GM18873 (cell line): ENCODE measurements around the gene VASH1.

Experiments
- ATAC-seq: cut with Tn5 transposase; IDR thresholded peaks from one replicate; pipeline ENCODE4 v1.9.1; 2021; ENCODE audit warnings: mild to moderate bottlenecking, moderate library complexity, moderate number of reproducible peaks; ENCODE audit not compliant: unreplicated experiment, low FRiP score

Gene VASH1

GRCh38 chr14:76770521-76771436, 9.5 kb downstream of the VASH1 start:
- ATAC-seq = no peak

- no peak for ATAC-seq
These were observed 10.2 kb downstream of the VASH1 start for GRCh38 chr14:76771437-76771980.

DNA sequence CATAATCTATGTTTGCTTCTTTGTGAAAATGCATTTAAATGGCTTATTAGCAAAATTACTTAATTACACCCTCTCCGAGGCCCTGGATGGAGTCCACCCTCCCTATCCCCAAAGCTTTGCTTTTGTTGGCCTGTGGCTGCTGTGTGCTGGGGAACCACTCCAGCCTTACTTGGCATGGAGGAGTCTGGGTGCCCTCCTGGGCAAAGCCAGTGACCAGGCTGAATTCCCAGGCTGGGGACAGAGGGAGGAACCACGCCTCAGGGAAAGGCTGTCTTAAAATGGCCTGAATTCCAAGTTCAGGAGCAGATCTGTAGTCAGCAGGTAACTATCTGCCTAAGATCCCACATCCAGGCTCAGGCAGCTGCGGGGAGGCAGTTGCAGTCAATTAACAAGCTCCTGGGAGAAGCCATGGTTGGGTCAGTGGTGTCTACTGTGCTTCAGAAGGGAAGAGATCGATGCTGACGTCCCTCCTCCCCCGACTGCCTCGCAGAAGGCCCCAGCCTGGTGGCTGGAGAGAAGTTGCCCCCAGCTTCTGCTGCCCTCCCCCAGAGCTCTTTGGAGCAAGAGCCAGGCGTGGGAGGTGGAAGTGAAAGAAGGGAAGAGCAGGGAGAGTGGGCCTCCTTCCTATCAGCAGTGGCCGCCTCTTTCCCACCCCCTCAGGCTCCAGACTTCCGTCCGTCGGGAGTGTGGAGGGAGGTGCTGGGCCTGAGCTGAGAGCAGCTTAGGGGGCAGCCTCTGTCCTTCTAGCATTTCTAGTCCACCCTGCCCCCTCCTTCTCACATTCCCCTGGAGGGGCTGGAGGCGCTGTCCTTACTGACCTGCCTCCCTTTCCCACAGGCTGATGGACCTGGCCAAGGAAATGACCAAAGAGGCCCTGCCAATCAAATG, 11.3 kb downstream of the VASH1 start:
- ATAC-seq = no peak

- no peak for ATAC-seq
These were observed 12.1 kb downstream of the VASH1 start for GRCh38 chr14:76773188-76773885.

GRCh38 chr14:76773956-76774820, 12.9 kb downstream of the VASH1 start:
- ATAC-seq = no peak

DNA sequence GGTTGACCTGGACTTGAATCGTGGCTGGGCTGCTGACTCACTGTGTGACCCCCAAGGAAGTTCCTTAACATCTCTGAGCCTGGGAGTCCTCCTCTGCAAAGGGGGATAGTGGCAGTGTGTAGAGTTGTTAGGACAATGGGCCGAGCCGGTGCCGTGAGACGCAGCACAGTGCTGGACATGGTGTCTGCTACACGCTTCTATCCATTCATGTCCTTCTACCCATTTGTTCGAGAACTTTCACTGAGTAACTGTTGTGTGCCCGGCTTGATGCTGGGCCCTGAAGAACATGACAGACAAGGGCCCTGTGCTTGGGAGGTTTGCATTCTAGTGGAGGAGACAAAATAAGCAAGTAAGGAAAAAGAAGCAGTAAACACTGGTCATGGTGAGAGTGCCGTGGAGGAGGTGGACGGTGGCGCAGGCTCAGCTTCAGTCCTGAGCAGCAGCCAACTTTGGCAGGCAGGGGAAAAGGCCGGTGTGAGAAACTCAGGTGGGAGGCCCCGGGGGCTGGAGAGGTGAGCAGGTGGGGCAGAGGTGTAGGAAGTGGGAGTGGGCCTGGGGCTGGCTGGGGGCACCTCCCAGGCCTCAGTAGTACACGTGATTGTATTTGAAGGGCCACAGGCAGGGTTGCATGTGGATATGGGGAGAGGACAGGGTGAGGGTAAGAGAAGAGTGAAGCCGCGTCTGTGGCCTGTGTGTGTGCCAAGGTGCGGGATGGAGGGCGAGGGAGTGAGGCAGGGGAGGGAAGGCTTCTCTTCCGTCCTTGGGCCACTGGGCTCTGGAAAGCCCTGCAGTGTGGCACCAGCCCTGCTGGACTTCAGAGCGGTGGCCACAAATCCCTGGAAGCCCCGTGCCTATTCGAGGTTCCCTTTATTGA, 13.8 kb downstream of the VASH1 start:
- no peak for ATAC-seq

GRCh38 chr14:76775695-76776427, 14.6 kb downstream of the VASH1 start:
- ATAC-seq = no peak

DNA sequence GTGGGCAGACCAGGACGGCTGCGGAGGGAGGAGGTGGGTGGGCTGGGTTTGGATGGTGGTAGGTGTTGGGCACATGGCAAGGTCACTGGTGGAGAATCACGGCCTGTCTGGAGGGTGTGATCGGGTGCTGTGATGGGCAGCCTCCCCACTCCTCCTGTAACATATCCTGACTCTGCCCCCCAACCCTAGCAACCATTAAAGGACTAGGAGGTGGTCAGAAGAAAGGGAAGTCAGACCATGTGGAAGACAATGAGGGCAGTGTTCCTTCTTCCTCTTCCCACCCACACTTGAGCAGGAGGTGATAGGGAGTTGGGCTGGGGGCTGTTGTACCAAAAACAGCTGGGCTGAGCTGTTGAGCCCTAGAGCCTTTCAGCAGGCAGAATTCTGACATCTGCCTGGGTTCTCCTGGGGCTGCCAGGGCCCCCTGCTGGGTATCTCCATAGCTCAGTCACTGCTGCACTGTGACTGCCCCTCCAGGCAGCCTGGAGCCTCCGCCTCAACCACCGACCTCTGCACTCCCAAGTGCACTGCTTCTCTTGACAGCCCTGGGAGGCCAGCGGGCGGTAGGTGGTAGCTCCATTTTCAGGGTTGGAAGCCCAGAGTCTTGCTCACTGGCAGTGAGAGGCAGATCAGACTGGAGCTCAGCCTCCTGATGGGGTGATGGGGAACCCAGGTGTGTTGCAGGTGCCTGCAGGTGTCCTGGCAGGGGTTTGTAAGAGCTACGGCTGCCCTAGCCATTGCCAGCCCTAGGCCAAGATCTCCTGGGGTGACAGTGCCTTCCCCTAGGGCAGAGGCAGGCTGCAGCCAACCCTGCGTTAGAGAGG, 15.4 kb downstream of the VASH1 start:
- no peak for ATAC-seq

DNA sequence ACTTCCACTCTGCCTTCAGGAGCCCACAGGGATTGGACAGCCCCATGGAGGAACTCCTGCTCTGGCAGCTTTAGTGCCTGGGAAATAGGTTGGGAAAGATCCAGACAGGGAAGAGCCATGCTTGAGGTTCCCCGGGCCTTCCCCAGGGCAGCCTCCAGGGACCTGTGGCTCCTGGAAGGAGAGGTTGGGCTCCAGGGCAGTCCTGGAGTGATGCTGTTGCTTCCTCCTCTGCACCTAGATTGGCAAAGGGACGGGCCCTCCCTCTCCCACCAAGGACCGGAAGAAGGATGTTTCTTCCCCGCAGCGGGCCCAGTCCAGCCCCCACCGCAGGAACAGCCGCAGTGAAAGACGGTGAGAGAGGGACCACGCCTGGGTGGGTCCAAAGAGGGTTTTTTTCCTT, 16.5 kb downstream of the VASH1 start:
- no peak for ATAC-seq

DNA sequence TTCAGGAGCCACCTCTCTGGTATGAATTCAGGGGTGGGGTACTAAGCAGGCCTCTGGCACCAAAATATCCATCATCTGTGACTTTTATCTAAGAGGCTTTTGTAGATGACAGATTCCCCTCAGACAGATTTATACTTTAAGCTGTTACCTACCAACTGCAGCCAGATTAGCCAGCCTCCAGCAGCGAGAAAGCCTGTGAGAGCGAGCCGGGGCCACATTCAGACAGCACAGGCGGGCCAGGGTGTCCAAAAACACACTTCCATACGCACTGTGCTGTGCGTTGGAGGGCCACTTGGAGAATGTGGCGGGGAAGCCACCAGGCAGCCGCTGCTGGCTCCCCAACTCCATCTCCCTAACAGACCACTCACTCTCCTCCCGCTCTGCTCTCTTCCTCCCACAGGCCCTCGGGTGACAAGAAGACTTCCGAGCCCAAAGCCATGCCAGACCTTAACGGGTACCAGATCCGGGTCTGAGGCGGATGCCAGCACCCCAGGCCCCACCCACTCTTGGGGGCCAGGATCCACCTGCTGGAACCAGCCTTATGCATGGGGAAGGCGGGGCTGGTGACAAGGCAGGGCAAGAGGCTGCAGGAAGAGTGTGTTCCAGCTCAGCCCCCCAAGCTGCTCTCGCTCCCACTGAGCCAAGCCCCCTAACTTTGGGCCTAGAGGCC, 17.4 kb downstream of the VASH1 start:
- ATAC-seq = no peak

- no peak for ATAC-seq
These were observed 18.2 kb downstream of the VASH1 start for GRCh38 chr14:76779221-76780057.

DNA sequence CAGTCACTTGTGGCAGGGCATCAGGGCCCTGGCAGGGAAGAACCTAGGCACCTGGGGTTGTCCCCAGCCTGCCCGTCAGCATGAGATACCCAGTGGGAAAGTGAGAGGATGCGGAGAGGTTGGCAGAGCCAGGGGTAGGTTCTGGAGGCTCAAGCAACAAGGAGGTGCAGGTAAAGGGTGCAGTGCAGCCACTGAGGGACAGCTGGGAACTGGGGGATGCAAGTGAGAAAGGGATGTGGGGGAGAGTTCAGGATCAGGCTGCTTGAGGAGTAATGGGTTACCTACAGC, 18.7 kb downstream of the VASH1 start:
- ATAC-seq = no peak

DNA sequence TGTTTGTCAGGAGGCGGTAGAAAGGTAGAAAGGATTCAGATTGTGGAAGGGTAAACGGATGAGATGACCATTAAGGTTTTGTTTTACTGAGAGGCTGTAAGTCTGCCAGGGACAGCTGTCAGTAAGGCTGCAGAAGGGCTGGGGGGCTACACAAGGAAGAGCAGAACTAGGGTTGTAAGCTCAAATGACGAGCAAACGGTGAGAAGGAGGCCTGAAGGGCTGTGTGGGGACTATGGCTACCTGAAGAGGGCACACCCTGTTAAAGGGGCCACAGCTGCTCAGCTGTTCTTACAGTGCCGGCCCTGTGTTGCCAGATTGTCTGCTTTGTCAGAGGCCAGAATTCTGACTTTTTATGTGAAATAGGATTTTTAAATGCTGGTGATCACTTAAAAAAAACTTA, 19.1 kb downstream of the VASH1 start:
- no peak for ATAC-seq

DNA sequence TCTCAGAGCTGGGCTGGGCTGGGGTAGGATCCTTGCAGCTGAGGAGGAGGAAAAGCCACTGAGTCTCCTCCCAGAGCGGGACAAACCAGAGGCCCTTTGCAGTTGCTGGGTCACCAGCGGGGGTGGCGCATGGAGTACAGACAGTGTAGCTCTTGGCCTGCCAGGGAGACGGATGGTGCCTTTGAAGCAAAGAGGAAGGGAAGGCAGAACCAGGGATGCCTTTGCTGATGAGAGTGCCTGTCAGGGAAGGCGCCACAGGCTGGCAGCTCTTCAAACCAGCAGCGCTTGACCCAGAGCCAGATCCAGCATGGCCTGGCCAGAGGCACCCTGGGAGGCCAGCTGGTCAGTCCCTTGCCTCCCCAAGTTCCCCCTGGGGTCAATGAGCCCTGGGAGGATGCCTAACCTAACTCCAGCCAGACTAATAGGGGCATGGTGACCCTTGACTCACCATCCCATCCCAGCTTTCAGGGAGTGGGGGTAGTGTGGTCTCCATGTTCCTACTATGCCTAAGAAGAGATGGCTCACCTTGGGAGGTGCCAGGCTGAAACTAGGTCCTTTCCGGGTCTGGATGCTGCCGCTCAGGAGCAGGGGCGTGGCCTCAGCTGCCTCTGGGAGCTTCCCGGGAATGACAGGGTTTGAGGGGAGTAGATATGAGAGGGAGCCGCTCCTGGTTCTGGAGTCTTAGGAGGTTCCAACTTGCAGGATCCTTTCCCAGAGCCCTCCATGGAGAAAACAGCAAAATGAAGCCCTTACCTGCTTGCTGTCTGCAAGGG, 19.8 kb downstream of the VASH1 start:
- ATAC-seq = no peak

DNA sequence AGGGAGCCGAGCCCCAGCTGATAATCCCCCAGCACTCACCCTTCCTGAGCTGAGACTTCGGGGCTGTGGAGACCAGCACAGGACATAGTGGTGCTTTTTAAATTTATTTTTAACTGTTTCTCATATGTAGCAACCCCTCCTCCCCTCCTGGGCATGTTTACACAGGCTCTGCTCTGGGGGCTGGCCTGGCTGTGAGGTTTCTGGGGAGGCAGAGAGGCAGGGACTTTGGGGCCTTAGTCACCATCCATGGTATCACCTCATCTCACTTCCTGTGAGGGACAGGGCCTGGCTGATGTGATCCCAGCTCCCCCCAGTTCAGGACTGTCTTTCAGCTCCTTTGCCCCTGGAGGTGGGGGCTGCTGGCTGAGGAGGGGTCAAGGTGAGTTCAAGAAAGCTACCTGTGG, 20.4 kb downstream of the VASH1 start:
- ATAC-seq = no peak
